ENCODE measurements around the gene THAP11. TPM values are rescaled to one million over a fixed set of nuclear protein-coding genes. Genes with fewer than 3 reads are reported as not detected.

THAP11 gene
- total and polyA plus RNA-seq, 8 donors = 12.5 to 109 (median 39.3) TPM

DNA sequence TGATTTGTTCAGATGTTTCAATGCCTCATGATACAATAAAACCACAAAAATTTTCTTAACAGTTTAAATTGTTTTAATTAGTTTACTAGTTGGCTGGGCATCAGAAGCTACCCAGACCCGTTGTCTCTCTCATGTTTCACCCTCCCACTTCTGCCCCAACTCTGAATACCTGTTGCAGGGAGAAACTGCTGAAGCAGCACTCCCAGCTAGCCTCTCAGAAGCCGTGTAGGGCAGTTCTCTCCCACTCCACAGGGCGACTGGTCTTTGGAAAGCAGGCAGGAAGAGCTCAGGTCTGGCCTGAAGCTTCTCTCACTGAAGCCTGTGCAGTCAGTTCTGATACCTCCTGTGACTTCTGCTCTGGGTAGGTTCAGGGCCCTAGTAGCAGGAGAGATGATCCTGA lies 29.1 kb downstream of the THAP11 start:
- WGBS, 5 donors = 60 to 82% (median 73%) methylated on average over 3 of the region's 3 CpGs
- H3K27ac ChIP-seq = peak overlapping the region in 1 of 5 donors; percentile 90
- H3K27me3 ChIP-seq = no peaks in the 10 kb centered on the region
- H3K4me1 ChIP-seq = peaks cover 16 to 42% (median 33%) of the 10 kb centered on the region in 4 donors
- intact Hi-C loops (cut with DNase I; ENCODE audit: low total_unique reads) = no loop called here
- DNase-seq = no peak
- H3K36me3 ChIP-seq = peaks cover 36 to 63% (median 59%) of the 10 kb centered on the region in 4 donors
- H3K9me3 ChIP-seq = no peaks in the 10 kb centered on the region
- H3K4me3 ChIP-seq = no peak overlapping the region
- TF ChIP-seq, protein P1, sequence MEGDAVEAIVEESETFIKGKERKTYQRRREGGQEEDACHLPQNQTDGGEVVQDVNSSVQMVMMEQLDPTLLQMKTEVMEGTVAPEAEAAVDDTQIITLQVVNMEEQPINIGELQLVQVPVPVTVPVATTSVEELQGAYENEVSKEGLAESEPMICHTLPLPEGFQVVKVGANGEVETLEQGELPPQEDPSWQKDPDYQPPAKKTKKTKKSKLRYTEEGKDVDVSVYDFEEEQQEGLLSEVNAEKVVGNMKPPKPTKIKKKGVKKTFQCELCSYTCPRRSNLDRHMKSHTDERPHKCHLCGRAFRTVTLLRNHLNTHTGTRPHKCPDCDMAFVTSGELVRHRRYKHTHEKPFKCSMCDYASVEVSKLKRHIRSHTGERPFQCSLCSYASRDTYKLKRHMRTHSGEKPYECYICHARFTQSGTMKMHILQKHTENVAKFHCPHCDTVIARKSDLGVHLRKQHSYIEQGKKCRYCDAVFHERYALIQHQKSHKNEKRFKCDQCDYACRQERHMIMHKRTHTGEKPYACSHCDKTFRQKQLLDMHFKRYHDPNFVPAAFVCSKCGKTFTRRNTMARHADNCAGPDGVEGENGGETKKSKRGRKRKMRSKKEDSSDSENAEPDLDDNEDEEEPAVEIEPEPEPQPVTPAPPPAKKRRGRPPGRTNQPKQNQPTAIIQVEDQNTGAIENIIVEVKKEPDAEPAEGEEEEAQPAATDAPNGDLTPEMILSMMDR (IDR thresholded peaks at IDR 0.05) = no peak
- TF ChIP-seq POLR2AphosphoS5 (IDR thresholded peaks at IDR 0.05) (no peak), POLR2A (IDR thresholded peaks at IDR 0.05) (no peak), EP300 (IDR thresholded peaks at IDR 0.05) (no peak)

DNA sequence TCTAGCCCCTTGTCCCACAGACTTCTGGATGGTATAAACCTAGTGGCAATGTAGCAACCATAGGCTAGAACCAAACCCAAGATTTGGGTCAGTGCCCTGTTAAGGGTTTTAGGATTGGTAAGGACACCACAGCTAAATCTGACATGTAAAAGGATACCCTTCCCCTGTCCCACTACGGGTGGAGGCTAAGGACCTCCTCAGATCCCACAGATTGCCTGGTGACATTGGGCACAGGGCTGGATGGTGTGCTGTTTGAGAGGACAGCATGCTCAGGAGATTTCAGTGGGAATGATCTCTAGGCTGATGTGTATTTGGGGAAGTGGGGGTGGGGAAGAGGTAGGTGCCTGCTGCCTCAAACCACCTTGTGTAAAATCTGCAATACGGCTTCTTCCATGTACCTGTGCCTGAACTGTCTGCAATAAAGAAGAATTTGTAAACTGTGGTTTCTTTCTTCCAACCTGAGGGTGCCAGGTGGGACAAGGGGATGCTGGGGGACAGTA lies 30.1 kb downstream of the THAP11 start:
- WGBS, 5 donors = 56 to 68% (median 61%) methylated on average over 2 of the region's 2 CpGs
- Histone ChIP-seq H3K27ac (peak overlapping the region; percentile 75 to 90 (median 85)), H3K4me3 (peak overlapping the region; percentile 95 to 97 (median 96)), H3K27me3 (no peaks in the 10 kb centered on the region), H3K36me3 (peaks cover 39 to 63% (median 59%) of the 10 kb centered on the region in 4 donors), H3K9me3 (no peaks in the 10 kb centered on the region), H3K4me1 (peaks cover 16 to 46% (median 35%) of the 10 kb centered on the region in 4 donors)
- DNase-seq = no peak
- intact Hi-C loops (cut with DNase I; ENCODE audit: low total_unique reads) = no loop called here
- TF ChIP-seq, protein P1 (IDR thresholded peaks at IDR 0.05) = no peak
- TF ChIP-seq POLR2AphosphoS5 (IDR thresholded peaks at IDR 0.05) (no peak), POLR2A (IDR thresholded peaks at IDR 0.05) (no peak)

DNA sequence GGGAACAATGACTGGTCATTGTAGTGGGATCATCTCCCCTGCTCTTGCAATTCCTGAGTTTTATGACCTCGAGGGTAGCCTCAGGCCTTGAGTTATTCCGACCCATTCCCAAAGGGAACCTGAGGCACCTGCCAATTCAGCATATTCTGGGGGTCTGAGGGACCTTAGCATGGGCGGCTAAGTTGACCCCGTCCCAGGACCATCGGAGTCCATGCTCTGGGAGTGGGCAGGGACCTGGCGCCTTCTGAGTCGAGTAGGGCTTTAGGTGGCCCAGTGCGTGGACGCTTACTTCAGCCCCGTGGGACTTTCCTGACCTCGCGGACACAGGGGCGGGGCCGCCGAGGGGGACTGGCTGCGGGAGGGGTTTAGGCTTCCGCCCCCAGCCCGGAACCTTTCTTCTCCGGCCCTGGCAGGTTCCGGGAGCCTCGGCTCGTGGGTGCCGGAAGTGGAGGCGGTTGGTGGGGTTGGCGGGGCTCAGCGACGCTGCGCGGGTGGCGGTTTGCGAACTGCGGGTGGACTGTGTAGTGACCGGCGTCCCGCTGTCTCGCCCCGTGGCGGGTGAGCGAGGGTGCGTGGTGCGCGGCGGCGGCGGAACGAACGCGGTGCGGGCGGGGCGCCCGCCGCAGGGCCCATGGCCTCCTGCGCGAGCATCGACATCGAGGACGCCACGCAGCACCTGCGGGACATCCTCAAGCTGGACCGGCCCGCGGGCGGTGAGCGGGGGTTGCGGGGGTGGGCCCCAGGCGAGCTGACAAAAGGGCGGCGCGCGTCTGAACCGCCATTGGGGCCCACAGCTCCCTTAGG lies 30.7 kb downstream of the THAP11 start, which contains the start of gene EDC4:
Gene EDC4, plus strand, starts transcription at position 422 of the 804 bp plus-strand sequence. Its CDS starts 210 bp downstream, at position 632.
- Histone ChIP-seq H3K27ac (peak within 1 kb of the TSS; percentile 75 to 90 (median 85)), H3K27me3 (no peaks in the 10 kb centered on the region), H3K36me3 (peaks cover 42 to 63% (median 59%) of the 10 kb centered on the region in 4 donors), H3K4me1 (peaks cover 16 to 46% (median 35%) of the 10 kb centered on the region in 4 donors), H3K4me3 (peak within 1 kb of the TSS; percentile 95 to 97 (median 96)), H3K9me3 (no peaks in the 10 kb centered on the region)
- TF ChIP-seq POLR2A (IDR thresholded peaks at IDR 0.05) (no peak), EP300 (IDR thresholded peaks at IDR 0.05) (no peak), POLR2AphosphoS5 (IDR thresholded peaks at IDR 0.05) (peak; percentile 69 to 94 (median 77))
- intact Hi-C loops (cut with DNase I; ENCODE audit: low total_unique reads) = no loop called here
- 1 to 7% (median 2%) methylated on average over 17 to 72 of the region's 72 CpGs for WGBS, 5 donors
- DNase-seq = peak; percentile 85 to 91

DNA sequence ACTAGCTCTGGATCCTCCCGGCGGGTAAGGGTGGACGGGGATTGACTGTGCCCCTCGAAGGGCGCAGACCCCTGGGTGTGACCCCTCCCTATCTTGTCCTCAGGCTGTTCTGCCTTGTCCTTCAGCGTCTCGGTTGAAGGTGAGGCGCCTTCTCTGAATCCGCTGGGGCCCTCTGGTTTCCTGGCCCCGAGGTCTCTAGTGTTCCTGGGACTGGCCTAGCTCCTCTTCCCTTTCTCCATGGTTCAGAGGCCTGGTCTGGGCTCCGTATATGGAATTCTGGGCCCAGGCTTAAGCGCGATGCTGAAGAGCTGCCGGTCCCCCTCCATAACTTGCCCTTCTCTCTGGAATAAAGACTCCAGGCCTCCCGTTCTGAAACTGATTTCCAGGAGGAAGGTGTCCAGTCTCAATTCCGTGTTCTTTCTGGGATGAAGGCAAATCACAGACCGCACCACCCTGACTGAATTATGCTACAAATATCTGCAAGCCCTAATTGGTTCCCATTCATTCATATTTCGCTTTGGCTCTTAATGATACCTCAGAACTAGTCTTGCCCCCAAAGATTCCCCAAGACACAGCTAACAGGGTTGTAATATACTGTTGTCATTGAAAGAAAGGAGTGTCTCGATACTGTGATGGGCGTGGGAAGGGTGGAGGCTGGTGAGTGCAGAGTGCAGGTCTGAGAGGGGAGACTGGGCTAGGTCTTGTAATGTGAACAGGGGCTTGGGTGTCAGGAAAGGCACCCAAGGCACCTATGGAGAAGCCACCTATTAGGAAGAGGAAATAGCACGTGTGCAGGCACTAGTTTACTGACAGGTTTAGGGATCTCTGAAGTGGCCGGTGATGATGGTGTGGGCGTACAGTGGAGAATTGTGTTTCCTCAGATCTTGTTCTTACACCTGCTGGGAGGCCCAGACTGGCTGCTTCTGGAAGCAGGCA lies 31.6 kb downstream of the THAP11 start:
- intact Hi-C loops (cut with DNase I; ENCODE audit: low total_unique reads) = no loop called here
- H3K27ac ChIP-seq = peak overlapping the region in 4 of 5 donors; percentile 80 to 90 (median 86)
- TF ChIP-seq EP300 (IDR thresholded peaks at IDR 0.05) (no peak), POLR2A (IDR thresholded peaks at IDR 0.05) (no peak), POLR2AphosphoS5 (IDR thresholded peaks at IDR 0.05) (no peak)
- TF ChIP-seq, protein P1 (IDR thresholded peaks at IDR 0.05) = no peak

More for the DNA sequence above, 31.6 kb downstream of the THAP11 start:
- H3K4me3 ChIP-seq = peak overlapping the region; percentile 95 to 97 (median 96)
- H3K4me1 ChIP-seq = peaks cover 16 to 46% (median 35%) of the 10 kb centered on the region in 4 donors
- WGBS, 5 donors = 7 to 14% (median 9%) methylated on average over 17 to 23 of the region's 23 CpGs
- no peaks in the 10 kb centered on the region for H3K9me3 ChIP-seq
- peaks cover 44 to 63% (median 59%) of the 10 kb centered on the region in 4 donors for H3K36me3 ChIP-seq
- H3K27me3 ChIP-seq = no peaks in the 10 kb centered on the region
- no peak for DNase-seq

All from stomach (tissue), 9 donors.